Bone marrow (tissue), 2 donors: ENCODE measurements around the gene SLC17A3.

Experiments used
- DNase-seq, 2 donors: peaks; one replicate each; lab custom pipeline; 2025; lab: John Stamatoyannopoulos, UW

The SLC17A3 gene

GRCh38 chr6:25835442-25836283, 38.4 kb downstream of the SLC17A3 start:
- DNase-seq: no peak

DNA sequence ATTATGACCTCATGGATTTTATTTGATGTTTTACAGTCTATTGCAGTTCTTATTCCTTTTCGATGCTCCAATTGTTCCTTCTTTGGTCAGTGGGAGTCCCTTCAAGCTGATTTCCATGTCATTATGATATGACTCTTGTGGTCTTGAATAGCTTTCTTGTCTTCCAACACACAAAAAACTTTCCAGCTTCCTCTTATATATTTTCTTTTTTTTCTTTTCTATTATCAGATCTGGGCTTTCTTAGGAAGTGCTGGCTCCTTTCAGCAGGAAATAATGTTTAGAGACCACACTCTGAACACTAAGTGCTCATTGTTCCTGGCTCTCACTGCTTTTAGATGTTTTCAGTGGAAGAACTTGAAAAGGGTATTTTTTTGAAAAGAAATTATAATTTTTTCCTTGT, 39.1 kb downstream of the SLC17A3 start:
- DNase-seq: no peak

- no peak for DNase-seq
These were observed 40.9 kb downstream of the SLC17A3 start for GRCh38 chr6:25833136-25833535.

DNA sequence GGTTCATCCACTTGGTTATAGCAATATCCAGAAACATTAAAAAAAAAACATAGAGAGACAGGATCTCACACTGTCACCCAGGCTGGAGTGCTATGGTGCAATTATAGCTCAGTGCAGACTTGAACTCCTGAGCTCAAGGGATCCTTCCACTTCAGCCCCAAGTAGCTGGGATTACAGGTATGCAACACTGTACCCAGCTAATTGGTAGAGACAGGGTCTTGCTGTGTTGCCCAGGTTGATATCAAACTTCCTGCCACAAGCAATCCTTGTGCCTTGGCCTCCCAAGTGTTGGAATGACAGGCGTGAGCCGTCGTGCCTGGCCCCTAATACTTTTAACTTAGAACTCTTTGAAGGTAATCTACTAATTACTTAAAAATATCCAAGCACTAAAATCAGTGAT, 41.4 kb downstream of the SLC17A3 start:
- DNase-seq: no peak

DNA sequence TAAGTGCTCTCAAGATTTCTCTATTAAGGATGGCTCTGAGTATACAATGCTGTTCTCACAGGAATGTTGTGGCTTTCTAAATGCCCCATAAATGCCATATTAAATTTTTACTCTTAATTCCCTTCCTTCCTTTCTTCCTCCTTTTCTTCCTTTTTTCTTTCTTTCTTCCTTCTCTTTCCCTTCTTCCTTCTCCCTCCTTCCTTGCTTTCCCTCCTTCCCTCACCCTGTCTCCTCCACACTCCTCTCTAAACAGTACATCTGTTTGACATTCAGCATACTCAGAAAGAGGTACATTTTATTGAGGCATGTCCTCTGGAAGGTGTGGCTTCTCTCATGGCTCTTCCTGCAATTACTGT, 41.8 kb downstream of the SLC17A3 start:
- no peak for DNase-seq

GRCh38 chr6:25831532-25832306, 42.3 kb downstream of the SLC17A3 start, which contains the start of gene SLC17A1:
Gene SLC17A1, minus strand, starts transcription at chr6:25832052. Its CDS starts 1,495 bp downstream, at chr6:25830557.
- no peak for DNase-seq

DNA sequence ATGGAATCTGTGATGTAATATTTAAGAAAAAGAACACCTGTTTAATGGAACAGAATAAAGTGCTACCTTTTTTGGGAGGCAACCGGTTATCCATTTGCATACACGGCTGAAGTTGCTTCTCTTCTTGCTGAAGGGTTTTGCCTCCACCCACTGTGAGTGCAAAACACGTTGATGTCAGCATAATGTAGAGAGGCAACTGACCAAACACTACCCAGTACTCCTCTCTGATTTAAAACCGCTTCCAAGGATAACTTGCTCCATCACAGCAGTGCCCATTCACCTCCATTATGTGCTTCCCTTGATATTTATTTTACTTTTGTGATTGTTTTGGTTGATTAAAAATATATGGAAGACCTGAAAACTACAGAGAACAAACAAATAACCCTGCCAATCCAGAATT, 43.6 kb downstream of the SLC17A3 start:
- DNase-seq: no peak

DNA sequence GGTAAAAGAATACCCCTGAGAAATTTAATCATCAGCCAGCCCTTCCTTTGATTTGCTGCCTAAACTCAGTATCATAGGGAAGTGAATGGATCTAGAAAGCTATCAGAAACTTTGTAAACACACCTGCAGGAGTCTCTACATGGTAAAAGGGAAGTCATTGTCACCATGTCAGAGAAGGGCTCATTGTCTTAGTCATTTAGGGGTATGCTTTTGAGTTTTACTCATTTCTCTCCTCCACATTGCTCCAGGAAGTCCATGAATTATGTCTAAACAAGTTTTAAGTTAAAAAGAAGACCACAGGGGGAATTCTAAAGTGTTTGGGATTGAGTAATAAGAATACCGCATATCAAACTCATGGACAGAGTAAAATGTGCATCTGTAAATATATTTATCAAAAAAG, 44.7 kb downstream of the SLC17A3 start:
- DNase-seq: no peak

GRCh38 chr6:25821341-25821740, 52.7 kb downstream of the SLC17A3 start:
- no peak for DNase-seq

DNA sequence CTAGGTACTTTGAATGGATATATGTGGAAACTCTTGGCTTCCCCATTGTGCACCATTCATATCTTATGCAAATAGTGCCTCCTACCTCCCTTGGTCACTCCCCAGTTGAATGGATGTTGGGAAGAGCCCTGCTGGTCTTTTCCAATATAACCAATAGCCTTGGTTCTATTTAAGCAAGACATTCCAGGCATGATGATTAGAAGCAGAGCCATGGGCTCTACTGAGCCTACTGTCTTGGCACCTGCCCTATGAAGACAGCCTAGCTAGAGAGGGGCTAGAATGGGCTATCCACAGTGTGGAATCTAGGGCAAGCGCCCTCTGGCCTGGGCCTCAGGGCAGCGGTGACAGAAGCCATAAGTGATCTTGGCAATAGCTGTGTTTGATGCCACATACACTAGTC, 57.8 kb downstream of the SLC17A3 start:
- no peak for DNase-seq

DNA sequence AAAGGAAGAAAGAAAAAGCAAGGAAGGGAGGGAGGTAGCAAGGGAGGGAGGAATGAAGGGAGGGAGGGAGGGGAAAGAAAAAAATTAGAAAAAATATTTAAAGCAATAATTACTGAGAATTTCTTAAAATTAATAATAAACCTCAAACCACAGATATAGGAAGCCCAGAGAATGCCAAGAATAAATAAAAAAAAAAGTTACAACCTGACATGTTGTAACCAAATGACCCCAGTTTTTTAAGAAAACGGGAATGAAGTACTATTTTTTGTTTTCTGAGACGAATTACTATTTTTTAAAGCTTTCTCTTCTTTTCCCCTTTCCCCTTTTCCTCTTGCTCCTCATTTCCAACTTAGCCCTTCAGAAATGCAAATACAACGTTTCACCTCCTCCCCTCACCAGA, 58.8 kb downstream of the SLC17A3 start:
- DNase-seq: no peak

- no peak for DNase-seq
These were observed 69.2 kb downstream of the SLC17A3 start for GRCh38 chr6:25804804-25805203.

DNA sequence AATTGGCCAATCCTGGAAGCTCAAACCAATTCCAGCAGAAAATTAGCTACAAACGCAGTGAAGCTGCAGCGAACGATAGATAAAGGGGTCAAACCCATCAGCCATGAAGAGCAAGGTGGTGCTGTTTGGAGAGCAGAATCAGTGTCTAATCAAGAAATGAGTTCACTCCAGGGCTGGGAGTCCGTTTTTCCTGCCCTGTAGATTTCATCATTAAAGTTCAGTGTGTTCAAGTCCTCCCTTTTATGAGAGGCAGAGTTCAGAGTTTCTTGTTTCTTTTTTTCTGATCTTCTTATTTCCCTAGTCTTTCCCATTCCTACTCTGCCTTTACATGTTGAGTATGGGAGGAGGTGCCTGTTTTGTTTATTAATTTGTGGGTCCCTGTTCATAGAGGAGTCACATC, 72.6 kb downstream of the SLC17A3 start:
- DNase-seq: no peak
